ENCODE data around the gene ACTR2.
"Not testable (repeated sequence)": the region's sequence is repeated elsewhere in the genome, so short reads cannot be mapped to it uniquely, and the experiment has no call there.

ACTR2 gene

GRCh38 chr2:65227456-65228262 is at the start of gene ACTR2:
ACTR2 (plus strand) TSS chr2:65227831; CDS start chr2:65227910, 79 bp downstream.
- DNase-seq (ENCODE audit: low read depth, low spot score) = peak; percentile 81

- no peak for DNase-seq (ENCODE audit: low read depth, low spot score)
Observed at GRCh38 chr2:65182570-65182969, 45.1 kb upstream of the ACTR2 start.

GRCh38 chr2:65183406-65183805 is 44.2 kb upstream of the ACTR2 start:
- DNase-seq (ENCODE audit: low read depth, low spot score) = not testable (repeated sequence)

GRCh38 chr2:65185012-65185411 is 42.6 kb upstream of the ACTR2 start:
- no peak for DNase-seq (ENCODE audit: low read depth, low spot score)

GRCh38 chr2:65186093-65186868 is 41.4 kb upstream of the ACTR2 start:
- DNase-seq (ENCODE audit: low read depth, low spot score) = no peak

- DNase-seq (ENCODE audit: low read depth, low spot score) = peak; percentile 45
Observed at GRCh38 chr2:65186872-65187851, 40.5 kb upstream of the ACTR2 start.

GRCh38 chr2:65193446-65193845 is 34.2 kb upstream of the ACTR2 start:
- DNase-seq (ENCODE audit: low read depth, low spot score) = no peak

- no peak for DNase-seq (ENCODE audit: low read depth, low spot score)
Observed at GRCh38 chr2:65198737-65199136, 28.9 kb upstream of the ACTR2 start.

- DNase-seq (ENCODE audit: low read depth, low spot score) = no peak
Observed at GRCh38 chr2:65199166-65199565, 28.5 kb upstream of the ACTR2 start.

GRCh38 chr2:65199891-65200290 is 27.7 kb upstream of the ACTR2 start:
- DNase-seq (ENCODE audit: low read depth, low spot score) = no peak

GRCh38 chr2:65204461-65205210 is 23.0 kb upstream of the ACTR2 start:
- no peak for DNase-seq (ENCODE audit: low read depth, low spot score)

GRCh38 chr2:65212115-65212514 is 15.5 kb upstream of the ACTR2 start:
- no peak for DNase-seq (ENCODE audit: low read depth, low spot score)

GRCh38 chr2:65212619-65213018 is 15.0 kb upstream of the ACTR2 start:
- DNase-seq (ENCODE audit: low read depth, low spot score) = no peak

- no peak for DNase-seq (ENCODE audit: low read depth, low spot score)
Observed at GRCh38 chr2:65213035-65213434, 14.6 kb upstream of the ACTR2 start.

GRCh38 chr2:65214361-65214760 is 13.3 kb upstream of the ACTR2 start:
- DNase-seq (ENCODE audit: low read depth, low spot score) = no peak

GRCh38 chr2:65214843-65215242 is 12.8 kb upstream of the ACTR2 start:
- no peak for DNase-seq (ENCODE audit: low read depth, low spot score)

GRCh38 chr2:65215946-65216345 is 11.7 kb upstream of the ACTR2 start:
- DNase-seq (ENCODE audit: low read depth, low spot score) = no peak

- DNase-seq (ENCODE audit: low read depth, low spot score) = no peak
Observed at GRCh38 chr2:65220432-65221131, 7.0 kb upstream of the ACTR2 start.

GRCh38 chr2:65221275-65221674 is 6.4 kb upstream of the ACTR2 start:
- DNase-seq (ENCODE audit: low read depth, low spot score) = not testable (repeated sequence)

GRCh38 chr2:65227020-65227455 is 593 bp upstream of the ACTR2 start:
- no peak for DNase-seq (ENCODE audit: low read depth, low spot score)

Data from iPS DF 19.7 (cell line).